ENCODE measurements around the gene RAD51B. TPM values are rescaled to one million over a fixed set of nuclear protein-coding genes. Genes with fewer than 3 reads are reported as not detected.
"Not testable (repeated sequence)": the region's sequence is repeated elsewhere in the genome, so short reads cannot be mapped to it uniquely, and the experiment has no call there.

Gene RAD51B
- total RNA-seq, 1 experiment from 2014 or later, result 28.9 TPM

DNA sequence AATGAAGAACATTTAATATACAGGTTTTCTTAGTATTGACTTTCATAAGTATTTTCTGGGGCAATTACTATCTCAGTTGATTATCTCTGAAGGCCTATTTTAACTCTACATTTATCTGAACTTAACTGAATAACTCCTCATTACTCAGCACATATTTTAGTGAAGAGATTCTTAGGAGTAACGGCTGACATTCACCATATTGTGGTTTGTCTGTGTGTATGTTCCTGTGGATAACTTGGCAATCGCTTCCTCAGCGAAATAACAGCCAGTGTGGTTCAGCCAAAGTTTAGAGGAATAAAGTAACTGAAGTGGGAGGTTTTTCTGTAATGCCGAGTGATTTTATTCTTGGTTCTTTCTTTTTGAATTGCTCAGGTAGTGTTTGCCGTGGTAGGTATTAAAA, 168.0 kb downstream of the RAD51B start:
- no peak for DNase-seq (ENCODE audit: low read depth, low spot score)
- in situ Hi-C loops (cut with HindIII; ENCODE audit: low pct_unique_long_range_greater_than_20kb, low sequenced_read_pairs), result no loop called here

GRCh38 chr14:67988210-67988609, 168.6 kb downstream of the RAD51B start:
- in situ Hi-C loops (cut with HindIII; ENCODE audit: low pct_unique_long_range_greater_than_20kb, low sequenced_read_pairs); DNase-seq (ENCODE audit: low read depth, low spot score): not testable (repeated sequence)

DNA sequence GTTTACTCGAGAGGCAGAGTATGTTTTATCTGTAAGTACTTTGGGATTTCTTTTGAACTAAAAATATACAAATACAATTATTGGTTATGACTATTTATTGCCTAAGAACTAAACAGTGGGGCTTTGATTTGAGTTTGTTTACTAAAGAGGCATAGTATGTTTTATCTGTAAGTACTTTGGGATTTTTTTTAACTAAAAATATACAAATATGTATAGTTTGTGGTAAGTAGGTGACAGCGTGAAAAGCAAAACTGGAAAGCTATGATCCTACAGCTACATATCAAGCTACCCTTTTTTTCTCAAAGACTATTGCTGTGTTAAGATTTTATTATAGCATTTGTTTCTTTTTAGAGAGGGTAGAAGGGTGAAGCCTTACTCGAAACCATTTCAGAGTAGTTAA, 171.0 kb downstream of the RAD51B start:
- in situ Hi-C loops (cut with HindIII; ENCODE audit: low pct_unique_long_range_greater_than_20kb, low sequenced_read_pairs), result no loop called here
- DNase-seq (ENCODE audit: low read depth, low spot score), result no peak

- DNase-seq (ENCODE audit: low read depth, low spot score), result no peak
- in situ Hi-C loops (cut with HindIII; ENCODE audit: low pct_unique_long_range_greater_than_20kb, low sequenced_read_pairs), result no loop called here
Observed at GRCh38 chr14:67994531-67994930, 175.0 kb downstream of the RAD51B start.

- in situ Hi-C loops (cut with HindIII; ENCODE audit: low pct_unique_long_range_greater_than_20kb, low sequenced_read_pairs), result no loop called here
- no peak for DNase-seq (ENCODE audit: low read depth, low spot score)
Observed at GRCh38 chr14:67996235-67996634, 176.7 kb downstream of the RAD51B start.

DNA sequence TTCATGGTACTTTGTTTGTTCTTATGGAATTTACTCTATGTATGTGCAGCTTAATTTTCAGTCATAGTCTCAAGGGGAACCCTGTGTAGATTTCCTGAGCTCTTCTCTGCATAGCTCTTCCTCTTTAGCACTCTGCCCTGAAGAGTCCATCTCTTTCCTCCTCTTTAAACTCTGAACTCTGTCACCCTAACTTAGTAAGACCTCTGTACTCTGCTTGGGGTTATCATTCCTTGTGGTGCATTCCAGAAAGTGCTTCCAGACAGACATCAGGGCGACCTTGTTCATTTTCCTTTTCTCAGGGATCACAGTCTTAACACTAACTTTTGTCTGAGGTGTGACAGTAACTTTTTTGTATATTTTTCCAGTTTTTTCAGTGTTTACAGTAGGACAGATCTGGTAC, 179.3 kb downstream of the RAD51B start:
- in situ Hi-C loops (cut with HindIII; ENCODE audit: low pct_unique_long_range_greater_than_20kb, low sequenced_read_pairs), result no loop called here
- no peak for DNase-seq (ENCODE audit: low read depth, low spot score)

GRCh38 chr14:67999290-67999689, 179.7 kb downstream of the RAD51B start:
- peak; percentile 19 for DNase-seq (ENCODE audit: low read depth, low spot score)

DNA sequence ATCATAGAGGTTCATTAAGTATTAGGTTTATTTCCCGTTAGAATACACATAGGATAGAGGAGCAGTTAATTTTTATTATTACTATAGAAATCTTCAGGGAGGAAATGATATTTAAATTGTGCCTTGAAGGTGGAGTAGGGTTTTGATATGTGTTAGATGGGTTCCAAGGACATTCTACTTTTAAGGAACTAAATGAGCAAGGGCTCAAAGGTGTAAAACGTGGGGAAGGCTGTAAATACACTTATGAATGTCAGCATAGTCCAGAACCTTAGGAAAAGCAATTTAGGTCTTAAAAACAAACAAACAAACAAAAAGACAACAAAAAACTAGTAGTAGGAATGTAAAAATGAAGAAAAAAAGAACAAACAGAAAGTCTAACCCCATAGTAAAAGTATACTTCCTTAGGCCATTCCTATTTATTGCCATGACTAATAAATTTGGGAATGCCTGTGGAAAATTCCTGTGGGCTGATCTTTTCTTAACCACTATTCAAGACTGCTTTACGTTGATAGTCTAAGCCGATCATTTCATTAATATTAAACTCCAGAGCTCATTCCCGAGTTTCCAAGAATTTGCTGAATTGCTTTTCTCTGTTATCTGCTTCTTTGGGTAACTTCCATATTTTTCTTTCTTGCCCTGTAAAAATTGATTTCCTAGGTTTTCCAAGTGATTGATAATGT, 180.3 kb downstream of the RAD51B start:
- in situ Hi-C loops (cut with HindIII; ENCODE audit: low pct_unique_long_range_greater_than_20kb, low sequenced_read_pairs), result no loop called here
- DNase-seq (ENCODE audit: low read depth, low spot score), result peak; percentile 70

More at GRCh38 chr14:67999290-67999689, 179.7 kb downstream of the RAD51B start:
- in situ Hi-C loops (cut with HindIII; ENCODE audit: low pct_unique_long_range_greater_than_20kb, low sequenced_read_pairs), result no loop called here

DNA sequence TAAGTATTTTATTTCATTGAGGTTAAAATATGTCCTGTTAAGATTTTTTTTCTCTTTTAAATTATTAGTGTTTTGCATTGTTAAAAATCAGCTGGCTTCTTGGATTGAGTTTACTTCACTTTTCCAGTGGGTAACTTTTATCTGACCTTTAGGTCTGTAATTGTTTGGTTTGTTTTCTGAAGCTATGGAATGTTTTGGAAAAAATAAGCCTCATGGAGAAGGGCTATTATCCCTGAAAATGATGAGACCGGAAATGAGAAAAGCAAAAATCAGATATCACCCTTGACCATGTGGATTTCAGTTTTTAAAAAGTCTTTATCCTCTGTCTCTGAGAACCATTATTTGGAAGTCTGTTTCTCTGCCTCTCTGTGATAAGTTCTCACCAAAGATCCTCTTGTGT, 180.9 kb downstream of the RAD51B start:
- in situ Hi-C loops (cut with HindIII; ENCODE audit: low pct_unique_long_range_greater_than_20kb, low sequenced_read_pairs), result no loop called here
- DNase-seq (ENCODE audit: low read depth, low spot score), result no peak

- DNase-seq (ENCODE audit: low read depth, low spot score), result no peak
- in situ Hi-C loops (cut with HindIII; ENCODE audit: low pct_unique_long_range_greater_than_20kb, low sequenced_read_pairs), result no loop called here
Observed at GRCh38 chr14:68008491-68008890, 188.9 kb downstream of the RAD51B start.

DNA sequence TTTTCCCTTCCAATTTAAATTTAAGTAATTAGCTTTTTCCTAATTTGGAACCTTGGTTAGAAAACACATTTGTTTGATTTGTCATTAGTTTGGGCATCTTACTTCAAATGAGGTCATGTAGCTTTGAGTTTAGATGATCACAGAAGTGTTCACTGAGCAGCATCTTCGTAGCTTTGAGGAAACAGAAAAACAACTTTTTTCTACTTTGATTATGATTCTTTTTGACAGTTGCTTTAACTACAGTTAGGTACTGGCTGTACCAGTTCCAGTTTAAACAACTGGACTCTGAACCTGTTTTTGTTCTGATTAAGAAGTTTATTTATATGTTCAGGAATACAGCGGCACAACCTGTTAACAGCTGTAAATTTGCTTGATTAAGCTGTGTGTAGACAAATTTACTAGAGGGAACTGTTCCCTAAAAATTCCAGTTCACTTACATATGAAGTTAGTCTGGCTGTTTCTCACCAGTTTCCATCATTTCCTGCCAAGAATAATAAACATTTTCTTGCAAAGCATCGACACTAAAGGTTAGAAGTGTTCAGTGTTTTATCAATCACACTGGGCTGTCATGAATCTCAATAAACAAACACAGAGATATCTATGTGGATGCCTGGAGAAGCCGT, 191.9 kb downstream of the RAD51B start:
- in situ Hi-C loops (cut with HindIII; ENCODE audit: low pct_unique_long_range_greater_than_20kb, low sequenced_read_pairs), result no loop called here
- no peak for DNase-seq (ENCODE audit: low read depth, low spot score)

GRCh38 chr14:68012871-68013270, 193.3 kb downstream of the RAD51B start:
- in situ Hi-C loops (cut with HindIII; ENCODE audit: low pct_unique_long_range_greater_than_20kb, low sequenced_read_pairs), result no loop called here
- peak; percentile 87 for DNase-seq (ENCODE audit: low read depth, low spot score)

DNA sequence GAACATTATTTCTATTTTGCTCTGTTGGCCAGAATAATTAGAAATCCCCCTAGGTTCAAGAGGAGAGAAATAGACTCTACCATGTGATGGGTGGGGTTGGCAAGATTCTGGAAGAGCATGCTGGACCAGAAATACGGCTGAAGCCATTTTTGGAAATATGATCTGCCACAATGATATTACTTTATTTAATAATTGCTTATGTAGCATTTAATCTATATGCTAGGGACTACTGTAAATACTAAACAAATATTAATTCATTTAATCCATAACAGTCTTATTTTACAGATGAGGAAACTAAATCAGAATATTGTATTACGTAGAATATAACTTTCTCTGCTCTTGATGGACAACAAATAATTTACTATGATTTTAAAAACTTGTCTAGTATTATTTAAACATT, 193.7 kb downstream of the RAD51B start:
- DNase-seq (ENCODE audit: low read depth, low spot score), result no peak
- in situ Hi-C loops (cut with HindIII; ENCODE audit: low pct_unique_long_range_greater_than_20kb, low sequenced_read_pairs), result no loop called here

DNA sequence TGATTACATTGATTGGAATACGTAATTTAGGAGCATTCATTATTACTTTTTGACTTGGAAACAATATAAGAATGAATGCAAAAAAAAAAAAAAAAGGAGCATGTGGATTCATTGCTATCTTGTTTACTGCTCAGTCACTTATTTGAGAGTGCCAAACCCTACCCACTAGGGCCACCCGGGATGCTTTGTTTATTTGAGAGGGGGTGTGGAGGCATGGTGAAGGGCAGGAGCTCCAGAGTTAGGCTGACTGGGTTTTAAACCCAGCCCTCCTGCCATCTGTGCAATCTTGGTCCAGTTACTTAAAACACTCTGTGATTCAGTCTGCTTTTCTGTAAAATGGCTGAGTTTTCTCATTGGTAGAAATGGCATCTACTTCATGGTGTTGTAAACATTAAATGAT, 195.2 kb downstream of the RAD51B start:
- DNase-seq (ENCODE audit: low read depth, low spot score), result no peak
- in situ Hi-C loops (cut with HindIII; ENCODE audit: low pct_unique_long_range_greater_than_20kb, low sequenced_read_pairs), result no loop called here

- DNase-seq (ENCODE audit: low read depth, low spot score), result no peak
- in situ Hi-C loops (cut with HindIII; ENCODE audit: low pct_unique_long_range_greater_than_20kb, low sequenced_read_pairs), result no loop called here
Observed at GRCh38 chr14:68015356-68016254, 196.0 kb downstream of the RAD51B start.

- in situ Hi-C loops (cut with HindIII; ENCODE audit: low pct_unique_long_range_greater_than_20kb, low sequenced_read_pairs), result no loop called here
- no peak for DNase-seq (ENCODE audit: low read depth, low spot score)
Observed at GRCh38 chr14:68016255-68016914, 196.8 kb downstream of the RAD51B start.

- in situ Hi-C loops (cut with HindIII; ENCODE audit: low pct_unique_long_range_greater_than_20kb, low sequenced_read_pairs), result no loop called here
- no peak for DNase-seq (ENCODE audit: low read depth, low spot score)
Observed at GRCh38 chr14:68018598-68018997, 199.0 kb downstream of the RAD51B start.

DNA sequence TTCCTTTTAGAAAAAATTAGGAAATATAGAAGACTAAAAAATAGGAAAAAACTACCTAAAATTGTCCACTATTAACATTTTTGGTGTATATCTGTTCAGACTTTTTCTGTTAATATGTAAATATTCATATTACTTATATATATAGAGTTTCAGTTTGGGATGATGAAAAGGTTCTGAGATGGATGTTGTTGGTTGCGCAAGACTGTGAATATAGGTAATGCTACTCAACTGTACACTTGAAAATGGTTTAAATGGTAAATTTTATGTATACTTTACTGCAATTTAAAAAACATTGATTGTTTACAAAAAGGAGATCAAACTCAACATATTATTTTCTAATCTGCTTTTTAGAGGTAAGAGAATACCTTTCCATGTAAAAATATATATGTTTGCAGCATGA, 200.9 kb downstream of the RAD51B start:
- DNase-seq (ENCODE audit: low read depth, low spot score), result no peak
- in situ Hi-C loops (cut with HindIII; ENCODE audit: low pct_unique_long_range_greater_than_20kb, low sequenced_read_pairs), result no loop called here

All from SK-MEL-5 (cell line).